ENCODE measurements around the gene FIG4.
A peak's percentile ranks its signal among the peaks of the same experiment; 100 is the strongest.
"Not testable (repeated sequence)": the region's sequence is repeated elsewhere in the genome, so short reads cannot be mapped to it uniquely, and the experiment has no call there.

The FIG4 gene

DNA sequence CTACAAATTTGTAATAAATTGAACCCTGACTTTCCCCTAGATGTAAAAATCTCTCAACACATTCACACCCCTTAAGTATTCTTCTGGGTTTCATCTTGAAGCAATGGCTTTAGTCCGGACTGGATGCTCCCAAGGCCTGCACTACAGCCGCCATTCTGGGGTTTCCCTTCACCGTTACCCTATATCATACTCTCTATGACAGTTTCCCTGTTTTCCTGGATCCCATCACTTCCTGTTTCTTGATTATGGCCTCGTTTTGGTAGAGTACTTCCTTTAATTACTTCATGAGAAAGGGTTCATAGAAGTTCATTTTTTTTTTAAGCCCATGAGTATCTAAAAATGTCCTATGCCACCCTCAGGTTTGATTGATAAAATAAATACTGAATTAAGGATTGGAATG is 11.7 kb downstream of the FIG4 start:
- no peak for DNase-seq (ENCODE audit: low read depth)

DNA sequence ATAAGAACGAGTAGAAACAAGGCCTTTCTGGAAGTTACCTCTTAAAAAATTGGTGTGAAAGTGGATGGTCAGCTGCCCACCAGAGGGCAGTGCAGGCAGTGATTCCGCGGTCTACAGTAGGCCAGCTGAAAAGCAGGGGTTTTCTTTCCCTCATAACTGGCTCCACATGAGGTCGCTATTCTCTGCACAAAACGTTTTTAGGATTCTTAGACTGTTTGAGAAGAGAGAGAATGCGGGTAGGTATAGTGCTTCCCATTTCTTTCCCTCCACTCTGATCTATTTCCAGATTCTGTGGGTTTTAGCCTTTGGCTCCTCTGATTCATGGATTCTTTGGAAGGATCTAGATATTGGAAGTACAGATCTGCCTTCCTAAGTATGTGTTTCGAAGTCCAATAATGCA is 14.2 kb downstream of the FIG4 start:
- DNase-seq (ENCODE audit: low read depth): peak; percentile 81

DNA sequence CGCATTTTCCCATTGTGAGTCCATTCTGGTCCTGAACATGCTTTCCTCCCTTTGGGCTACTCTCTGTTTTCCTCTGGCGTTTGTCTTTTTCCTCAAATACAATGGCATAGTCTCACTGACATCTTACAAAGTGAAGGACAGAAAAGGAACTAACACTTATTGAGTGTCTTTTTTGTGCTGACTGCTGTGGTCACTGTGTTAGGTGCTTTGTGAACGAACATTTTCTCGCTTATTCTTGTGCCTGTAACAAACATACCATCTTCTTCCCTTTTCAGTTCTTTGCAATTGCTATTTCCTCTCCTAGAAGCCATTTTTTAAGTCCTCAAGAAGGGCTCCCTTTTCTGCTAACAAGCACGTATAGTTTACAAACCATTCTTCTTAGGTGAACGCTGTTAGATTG is 15.4 kb downstream of the FIG4 start:
- no peak for DNase-seq (ENCODE audit: low read depth)

DNA sequence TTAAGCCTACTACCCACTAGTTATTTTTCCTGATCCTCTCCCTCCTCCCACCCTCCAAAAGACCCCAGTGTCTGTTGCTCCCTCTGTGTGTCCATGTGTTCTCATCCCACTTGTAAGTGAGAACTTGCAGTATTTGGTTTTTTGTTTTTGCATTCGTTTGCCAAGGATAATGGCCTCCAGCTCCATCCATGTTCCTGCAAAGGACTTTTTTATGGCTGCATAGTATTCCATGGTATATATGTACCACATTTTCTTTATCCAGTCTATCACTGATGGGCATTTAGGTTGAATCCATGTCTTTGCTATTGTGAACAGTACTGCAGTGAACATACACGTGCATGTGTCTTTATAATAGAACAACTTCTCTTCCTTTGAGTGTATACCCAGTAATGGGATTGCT is 17.0 kb downstream of the FIG4 start:
- DNase-seq (ENCODE audit: low read depth): not testable (repeated sequence)

DNA sequence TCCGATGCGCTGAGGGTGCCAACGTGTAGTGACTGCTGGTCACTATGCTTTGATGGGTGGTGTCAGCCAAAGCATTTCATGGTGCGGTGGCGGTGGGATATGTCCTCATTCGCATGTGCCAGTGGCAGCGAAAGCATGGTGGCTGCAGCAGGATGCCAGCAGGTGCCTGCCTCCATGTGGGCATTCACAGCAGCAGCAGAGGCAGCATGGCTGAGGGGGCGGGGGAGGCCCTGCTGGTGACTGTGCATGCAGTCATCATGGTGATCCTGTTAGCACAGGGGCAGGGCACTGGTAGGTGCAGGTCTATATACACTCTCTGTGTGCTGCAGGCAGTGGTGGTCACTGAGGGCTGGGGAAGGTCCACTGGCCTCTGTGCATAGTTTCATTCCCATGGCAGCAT is 22.0 kb downstream of the FIG4 start:
- DNase-seq (ENCODE audit: low read depth): no peak

DNA sequence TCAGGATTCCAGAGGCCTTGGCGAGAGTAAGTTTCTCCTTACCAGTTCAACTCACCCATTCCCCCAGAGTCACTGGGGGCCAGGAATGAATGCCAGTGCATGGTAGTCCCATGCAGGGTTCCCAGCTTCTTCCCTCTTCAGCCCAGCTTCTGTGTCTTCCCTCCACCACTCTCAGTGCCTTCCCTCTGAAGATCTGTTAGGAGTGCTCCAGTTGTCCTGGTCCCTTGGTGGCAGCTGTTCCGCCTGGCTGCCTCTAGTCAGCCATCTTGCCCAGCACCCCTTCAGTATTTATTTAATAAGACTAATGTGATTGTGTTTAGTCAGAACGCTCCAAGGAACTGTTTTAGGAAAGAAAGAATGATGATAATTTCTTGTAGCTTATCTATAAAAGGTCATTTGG is 23.1 kb downstream of the FIG4 start:
- DNase-seq (ENCODE audit: low read depth): no peak

DNA sequence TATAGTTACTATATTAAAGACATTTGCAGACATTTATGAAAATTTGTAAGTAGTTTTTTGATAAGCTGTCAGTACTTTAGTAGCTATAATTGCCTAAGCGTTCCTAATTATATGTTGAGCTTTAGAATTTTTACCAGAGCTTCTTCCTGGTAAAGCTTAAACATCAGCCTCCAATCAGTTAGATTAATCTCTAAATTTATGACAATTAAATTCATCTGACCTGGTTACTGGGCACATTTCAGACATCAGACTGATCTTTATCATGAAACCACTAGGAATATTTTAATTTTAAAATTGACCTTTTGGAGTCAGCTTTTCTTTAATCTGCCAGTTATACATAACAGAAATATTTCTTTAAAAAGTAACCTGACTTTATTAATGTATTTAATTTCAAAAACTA is 23.5 kb downstream of the FIG4 start:
- no peak for DNase-seq (ENCODE audit: low read depth)

DNA sequence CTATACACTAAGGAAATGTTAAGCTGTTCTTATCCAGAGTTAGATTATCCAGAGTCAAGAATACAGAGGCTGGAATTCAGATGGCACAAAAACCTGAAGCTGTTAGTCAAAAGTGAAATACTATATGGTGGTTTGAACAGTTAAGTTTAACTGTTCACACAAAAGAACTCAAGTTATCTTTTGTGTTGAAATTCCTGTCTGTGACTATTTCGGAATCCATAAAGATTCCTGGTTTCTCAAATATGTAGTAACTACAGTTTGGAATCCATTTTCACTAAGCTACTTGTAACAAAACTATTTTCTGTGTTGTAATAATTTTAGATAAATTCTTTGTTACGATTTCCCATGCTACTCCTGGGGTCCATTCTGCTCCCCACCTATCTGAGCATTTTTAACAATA is 24.5 kb downstream of the FIG4 start:
- peak; percentile 60 for DNase-seq (ENCODE audit: low read depth)

DNA sequence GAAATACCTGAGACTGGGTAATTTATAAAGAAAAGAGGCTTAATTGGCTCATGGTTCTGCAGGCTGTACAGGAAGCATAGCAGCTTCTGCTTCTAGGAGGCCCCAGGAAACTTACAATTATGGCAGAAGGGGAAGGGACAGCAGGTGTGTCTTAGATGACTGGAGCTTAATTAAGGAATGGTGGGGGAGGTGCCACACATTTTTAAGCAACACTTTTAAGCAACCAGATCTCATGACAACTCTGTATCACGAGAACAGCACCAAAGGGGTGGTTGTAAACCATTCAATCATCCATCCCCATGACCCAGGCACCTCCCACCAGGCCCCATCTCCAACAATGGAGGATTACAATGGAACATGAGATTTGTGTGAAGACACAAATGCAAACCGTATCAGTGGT is 26.9 kb downstream of the FIG4 start:
- DNase-seq (ENCODE audit: low read depth): no peak

DNA sequence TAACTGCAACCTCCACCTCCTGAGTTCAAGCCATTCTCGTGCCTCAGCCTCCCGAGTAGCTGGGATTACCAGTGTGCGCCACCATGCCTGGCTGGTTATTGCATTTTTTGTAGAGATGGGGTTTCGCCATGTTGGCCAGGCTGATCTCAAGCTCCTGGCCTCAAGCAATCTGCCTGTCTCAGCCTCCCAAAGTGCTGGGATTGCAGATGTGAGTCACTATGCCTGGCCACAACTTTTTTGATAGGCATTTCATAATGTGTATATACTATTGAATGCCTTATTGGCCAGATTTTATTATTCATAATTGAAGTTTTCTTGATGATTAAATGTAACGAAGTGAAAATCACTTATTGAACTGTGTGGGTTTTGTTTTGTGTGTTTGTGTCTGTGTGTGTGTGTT is 27.9 kb downstream of the FIG4 start:
- DNase-seq (ENCODE audit: low read depth): peak; percentile 59

DNA sequence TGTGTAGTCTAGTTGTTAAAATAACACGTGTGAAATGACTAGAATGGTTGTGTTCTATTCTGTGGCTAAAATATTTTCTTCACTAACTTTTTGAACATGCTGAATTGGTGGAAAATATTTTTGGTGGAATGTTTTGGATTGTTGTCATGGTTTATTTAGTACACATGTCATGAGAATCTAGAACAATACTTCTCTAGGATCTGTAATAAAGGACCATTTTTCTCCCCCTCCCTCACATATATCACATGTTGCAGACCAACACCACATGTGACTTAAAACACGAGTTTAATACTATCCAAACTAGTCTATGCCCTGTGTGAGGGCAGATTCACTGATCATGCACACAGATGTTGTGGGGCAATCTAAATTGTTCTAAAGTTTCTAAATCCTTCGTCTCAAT is 29.2 kb downstream of the FIG4 start:
- no peak for DNase-seq (ENCODE audit: low read depth)

DNA sequence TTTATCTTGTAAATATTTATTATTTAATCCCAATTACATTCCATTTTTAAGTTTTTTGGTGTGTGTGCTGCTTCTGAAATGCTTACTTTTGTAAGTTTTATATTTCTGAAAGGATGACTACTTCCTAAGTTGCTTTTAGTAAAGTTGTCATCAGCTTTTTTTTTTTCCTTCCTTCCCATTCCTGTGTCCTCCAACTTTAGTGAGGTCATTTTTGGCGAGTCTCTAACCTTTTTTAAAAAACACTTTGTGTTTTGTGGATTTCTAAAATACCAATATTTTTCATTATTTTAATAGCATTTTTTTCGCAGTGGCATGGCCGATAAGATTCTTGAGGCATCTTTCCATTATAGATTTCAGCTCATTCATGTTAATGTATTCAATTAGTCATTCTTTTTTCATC is 30.9 kb downstream of the FIG4 start:
- no peak for DNase-seq (ENCODE audit: low read depth)

DNA sequence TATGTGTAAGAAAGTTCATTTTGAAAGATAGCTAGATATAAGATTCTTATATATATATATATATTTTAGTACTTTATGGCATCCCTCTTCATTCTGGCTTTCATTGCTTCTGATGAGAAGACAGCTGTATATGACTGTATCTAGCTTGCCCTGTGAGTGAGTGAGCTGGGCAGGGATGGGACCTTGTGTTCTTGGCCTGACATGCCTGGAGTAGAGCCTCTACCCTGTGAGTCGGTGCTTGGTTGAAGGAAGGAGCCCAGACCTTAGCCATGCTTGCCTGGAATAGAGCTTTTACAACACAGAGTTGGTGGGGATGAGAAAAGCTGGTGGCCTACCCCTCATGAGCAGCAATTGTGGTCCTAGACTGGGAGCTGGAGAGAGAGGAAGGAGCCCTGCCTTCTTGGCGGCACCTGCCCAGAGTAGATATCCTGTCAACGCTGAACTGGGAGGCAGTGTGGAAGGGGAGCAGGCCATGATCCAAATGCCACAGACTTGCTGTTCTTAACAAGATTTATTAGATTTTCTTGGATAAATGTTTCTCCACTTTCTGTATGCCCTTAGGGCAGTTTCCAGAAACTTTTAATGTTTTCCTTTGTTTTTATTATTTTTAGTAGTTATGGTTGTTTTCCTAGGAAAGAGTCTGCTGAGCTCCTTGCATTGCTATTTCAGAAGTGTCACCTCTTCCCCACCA is 31.6 kb downstream of the FIG4 start:
- no peak for DNase-seq (ENCODE audit: low read depth)

DNA sequence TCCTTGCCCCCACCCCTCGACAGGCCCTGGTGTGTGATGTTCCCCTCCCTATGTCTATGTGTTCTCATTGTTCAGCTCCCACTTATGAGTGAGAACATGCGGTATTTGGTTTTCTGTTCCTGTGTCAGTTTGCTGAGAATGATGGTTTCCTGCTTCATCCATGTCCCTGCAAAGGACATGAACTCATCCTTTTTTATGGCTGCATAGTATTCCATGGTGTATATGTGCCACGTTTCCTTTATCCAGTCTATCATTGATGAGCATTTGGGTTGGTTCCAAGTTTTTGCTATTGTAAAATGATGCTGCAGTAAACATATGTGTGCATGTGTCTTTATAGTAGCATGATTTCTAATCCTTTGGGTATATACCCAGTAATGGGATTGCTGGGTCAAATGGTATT is 34.2 kb downstream of the FIG4 start:
- DNase-seq (ENCODE audit: low read depth): not testable (repeated sequence)

DNA sequence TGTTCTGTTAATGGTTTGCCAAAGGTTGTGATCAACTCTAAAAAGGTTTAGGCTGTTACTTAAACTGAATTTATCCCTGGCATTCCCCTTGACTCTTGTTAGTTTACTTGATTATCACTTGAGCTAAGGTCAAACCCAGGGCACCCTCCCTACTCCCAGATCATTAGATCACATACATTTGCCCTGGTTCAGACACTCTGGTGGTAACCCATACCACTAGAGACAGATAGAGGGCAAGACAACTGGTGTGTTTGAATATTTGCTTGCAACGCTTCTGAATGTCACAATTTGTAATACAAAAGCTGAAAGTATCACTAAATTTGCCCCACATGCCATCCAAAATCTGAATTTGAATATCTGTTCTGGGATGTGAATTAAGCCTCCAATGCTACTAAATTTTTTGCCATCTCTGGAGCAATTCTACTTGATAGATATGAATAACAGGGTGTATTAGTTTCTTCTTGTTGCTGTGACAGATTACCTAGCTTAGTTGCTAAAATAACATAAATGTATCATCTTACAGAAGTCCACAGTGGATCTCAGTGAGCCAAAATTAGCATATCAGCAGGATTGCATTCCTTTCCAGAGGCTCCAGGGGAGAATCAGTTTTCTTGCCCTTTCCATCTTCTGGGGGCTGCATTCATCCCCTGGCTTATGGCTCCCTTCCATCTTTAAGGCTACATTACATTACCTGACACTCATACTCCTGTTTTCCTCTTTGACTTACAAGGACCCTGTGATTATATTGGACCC is 45.4 kb downstream of the FIG4 start:
- no peak for DNase-seq (ENCODE audit: low read depth)

DNA sequence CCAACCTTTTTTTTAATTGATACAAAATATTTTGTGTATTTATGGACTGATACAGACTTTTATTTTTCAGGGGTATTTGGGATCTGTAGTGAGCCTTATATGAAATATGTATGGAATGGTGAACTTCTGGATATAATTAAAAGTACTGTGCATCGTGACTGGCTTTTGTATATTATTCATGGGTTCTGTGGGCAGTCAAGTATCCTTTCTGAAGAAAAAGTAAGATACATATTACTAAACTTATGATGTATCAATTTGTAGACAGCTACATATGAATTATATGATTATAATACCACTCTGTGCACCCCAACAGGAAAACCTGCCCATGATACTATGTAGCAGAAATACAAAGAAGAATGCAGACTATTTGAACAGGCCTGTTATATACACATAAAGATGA is 47.2 kb downstream of the FIG4 start:
- DNase-seq (ENCODE audit: low read depth): no peak

DNA sequence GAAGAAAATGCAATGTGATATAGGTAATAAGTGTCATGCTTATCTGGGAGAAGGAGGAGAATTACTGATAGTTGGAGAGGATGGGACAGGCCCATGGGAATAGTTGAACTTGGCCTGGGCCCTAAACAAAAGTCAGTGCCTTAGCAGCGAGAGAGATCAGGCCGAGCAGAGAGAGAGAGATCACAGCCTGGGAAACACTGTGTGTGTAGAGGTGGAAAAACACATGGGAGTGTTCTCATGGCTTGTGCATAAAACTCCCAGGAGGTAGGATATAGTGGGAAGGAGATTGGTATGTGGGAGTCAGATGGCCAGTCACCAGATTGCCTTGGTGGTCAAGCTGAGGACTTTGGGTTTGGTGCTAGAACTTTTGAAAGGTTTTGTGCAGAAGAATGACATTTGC is 47.6 kb downstream of the FIG4 start:
- DNase-seq (ENCODE audit: low read depth): no peak

DNA sequence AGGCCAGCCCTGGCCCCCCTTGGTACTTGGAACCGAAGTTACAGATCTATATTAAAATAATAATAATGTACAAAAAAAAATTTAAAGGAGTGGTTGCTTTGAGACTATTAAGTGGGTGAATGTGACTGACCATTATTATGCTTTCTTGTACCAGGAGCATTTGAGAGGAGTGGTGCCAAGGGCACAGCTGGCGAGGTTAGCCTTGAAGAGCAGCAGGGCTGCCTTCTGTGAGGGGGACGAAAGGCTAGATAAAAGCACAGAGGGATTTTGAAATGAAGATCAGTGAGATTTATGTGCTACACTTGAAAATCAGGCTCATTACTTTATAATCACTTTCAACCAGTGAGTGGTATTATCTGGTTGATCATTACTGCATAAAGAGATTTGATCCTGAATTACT is 48.6 kb downstream of the FIG4 start:
- DNase-seq (ENCODE audit: low read depth): no peak

DNA sequence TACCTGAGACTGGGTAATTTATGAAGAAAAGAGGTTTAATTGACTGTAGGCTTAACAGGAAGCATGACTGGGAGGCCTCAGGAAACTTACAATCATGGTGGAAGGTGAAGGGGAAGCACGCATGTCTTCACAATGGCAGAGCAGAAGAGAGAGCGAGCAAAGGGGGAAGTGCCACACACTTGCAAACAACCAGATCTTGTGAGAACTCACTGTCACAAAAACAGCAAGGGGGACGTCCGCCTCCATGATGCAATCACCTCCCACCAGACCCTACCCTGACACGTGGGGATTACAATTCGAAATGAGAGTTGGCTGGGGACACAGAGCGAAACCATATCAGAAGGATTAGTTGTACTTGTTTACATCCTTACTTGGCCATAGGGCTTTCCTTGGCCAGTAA is 49.7 kb downstream of the FIG4 start:
- no peak for DNase-seq (ENCODE audit: low read depth)

DNA sequence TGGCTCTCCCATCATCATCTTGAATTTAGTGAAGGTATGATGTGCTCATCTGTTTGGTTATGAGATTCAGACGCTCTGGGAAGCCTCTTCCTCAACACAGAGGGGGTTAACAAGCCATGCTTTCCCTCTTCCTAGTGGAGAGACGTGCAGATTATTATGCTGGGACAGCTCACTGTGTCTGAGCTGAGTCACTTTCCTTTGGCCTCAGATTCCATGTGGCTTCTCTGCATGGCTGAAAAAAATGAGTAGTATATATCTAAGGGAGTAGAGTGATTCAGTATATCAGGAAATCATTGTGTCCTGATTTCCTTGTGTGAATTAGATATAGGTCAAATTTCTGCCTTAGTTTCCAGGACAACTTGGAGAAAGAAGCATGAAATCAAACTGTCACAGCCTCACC is 52.6 kb downstream of the FIG4 start:
- DNase-seq (ENCODE audit: low read depth): peak; percentile 36

DNA sequence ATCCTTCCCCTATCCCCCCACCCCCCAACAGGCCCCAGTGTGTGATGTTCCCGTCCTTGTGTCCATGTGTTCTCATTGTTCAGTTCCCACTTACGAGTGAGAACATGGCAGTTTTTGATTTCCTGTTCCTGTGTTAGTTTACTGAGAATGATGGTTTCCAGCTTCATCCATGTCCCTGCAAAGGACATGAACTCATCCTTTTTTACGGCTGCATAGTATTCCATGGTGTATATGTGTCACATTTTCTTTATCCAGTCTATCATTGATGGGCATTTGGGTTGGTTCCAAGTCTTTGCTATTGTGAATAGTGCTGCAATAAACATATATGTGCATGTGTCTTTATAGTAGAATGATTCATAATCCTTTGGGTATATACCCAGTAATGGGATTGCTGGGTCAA is 53.7 kb downstream of the FIG4 start:
- DNase-seq (ENCODE audit: low read depth): not testable (repeated sequence)

DNA sequence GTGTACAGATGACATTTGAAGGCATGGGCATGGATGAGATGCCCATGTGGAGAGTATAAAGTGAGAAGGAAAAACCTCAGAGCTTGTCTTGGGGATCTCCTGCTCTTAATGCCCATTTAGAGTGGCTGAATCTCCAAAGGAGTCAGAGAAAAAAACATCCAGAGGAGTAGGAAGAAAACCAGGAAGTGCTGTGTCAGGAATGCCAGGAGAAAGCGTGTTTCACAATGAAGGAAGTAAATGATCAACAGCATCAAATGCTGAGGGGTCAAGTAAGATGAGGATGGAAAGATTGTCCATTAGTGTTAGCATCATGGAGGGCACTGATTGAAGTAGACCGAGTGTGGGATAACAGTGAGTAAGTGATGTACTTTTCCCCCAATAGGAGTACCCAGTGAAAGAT is 56.1 kb downstream of the FIG4 start:
- DNase-seq (ENCODE audit: low read depth): no peak

DNA sequence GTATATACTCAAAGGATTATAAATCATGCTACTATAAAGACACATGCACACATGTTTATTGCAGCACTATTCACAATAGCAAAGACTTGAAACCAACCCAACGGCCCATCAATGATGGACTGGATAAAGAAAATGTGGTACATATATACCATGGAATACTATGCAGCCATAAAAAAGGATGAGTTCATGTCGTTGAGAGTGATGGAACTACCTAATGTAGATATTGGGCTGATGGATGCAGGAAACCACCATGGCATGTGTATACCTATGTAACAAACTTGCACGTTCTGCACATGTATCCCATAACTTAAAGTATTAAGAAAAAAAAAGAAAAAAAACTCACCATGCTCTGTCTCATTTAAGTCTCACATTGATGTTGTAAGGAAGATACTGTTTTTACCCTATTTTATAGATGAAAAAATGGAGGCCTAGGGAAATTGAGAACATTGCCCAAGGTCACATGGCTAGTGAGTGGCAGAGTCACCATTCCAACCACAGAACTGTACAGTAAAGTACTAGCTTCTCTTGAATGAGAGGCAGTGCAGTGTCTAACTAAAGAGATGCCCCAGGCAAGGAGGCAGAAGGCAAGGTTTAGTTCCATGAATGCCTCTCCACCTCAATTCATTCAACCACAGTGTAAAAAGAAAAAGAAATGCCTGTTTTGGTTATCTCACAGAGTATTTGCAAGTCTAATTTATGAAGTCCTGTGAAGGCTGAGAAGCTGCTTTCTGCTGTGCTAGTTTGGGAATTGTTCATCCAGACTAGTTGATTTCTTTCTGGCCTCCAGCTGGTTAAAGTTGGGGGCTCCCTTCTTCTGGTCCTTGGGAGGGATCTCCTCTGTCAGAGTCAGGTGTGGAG is 68.2 kb downstream of the FIG4 start:
- no peak for DNase-seq (ENCODE audit: low read depth)

Data from amniotic epithelial cell (primary cell).